ENCODE measurements around the gene LRRFIP1.
"Not testable (repeated sequence)": the region's sequence is repeated elsewhere in the genome, so short reads cannot be mapped to it uniquely, and the experiment has no call there.

Gene LRRFIP1

GRCh38 chr2:237665713-237666143 lies 38.3 kb downstream of the LRRFIP1 start:
- no peak for DNase-seq

DNA sequence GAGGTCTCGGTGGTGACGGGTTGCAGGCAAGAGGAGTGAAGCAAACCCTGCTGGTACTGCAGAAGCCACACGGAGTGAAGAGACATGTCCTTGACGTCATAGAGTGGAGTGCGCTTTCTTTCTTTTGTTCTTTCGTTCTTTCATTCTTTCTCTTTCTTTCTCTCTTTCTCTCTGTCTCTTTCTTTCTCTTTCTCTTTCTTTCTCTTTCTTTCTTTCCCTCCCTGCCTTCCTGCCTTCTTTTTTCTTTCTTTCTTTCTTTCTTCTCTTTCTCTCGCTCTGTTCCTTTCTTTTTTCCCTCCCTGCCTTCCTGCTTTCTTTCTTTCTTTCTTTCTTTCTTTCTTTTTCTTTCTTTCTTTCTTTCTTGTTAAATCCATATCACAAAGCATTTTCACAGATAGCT lies 39.2 kb downstream of the LRRFIP1 start:
- DNase-seq = no peak

DNA sequence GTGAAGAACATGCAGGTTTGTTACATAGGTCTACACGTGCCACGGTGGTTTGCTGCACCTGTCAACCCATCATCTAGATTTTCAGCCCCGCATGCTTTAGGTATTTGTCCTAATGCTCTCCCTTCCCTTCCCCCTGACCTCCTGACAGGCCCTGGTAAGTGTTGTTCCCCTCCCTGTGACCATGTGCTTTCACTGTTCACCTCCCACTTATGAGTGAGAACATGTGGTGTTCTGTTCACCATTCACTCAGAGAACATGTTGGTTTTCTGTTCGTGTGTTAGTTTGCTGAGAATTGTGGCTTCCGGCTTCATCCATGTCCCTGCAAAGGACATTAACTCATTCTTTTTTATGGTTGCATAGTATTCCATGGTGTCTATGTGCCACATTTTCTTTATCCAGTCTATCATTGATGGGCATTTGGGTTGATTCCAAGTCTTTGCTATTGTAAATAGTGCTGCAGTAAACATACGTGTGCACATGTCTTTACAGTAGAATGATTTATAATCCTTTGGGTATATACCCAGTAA lies 39.7 kb downstream of the LRRFIP1 start:
- not testable (repeated sequence) for DNase-seq

DNA sequence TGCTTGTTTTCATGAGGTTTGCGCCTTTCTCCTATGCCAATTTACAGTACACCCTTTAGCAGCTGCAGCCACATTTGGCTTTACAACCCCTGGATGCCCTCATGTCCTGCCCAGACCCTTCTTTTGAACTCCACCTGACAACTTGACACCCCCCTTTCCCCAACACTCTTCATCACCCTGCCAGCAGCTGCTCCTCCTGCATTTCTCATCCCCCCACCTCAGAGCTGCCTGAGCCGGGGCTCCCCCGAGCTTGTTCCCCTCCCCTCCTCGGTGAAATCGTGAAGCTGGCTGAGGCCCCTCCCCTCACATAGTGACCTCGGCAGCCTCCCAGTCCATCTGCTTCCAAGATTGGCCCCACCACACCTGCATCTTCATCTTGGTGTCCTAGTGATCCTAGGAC lies 40.5 kb downstream of the LRRFIP1 start:
- no peak for DNase-seq

DNA sequence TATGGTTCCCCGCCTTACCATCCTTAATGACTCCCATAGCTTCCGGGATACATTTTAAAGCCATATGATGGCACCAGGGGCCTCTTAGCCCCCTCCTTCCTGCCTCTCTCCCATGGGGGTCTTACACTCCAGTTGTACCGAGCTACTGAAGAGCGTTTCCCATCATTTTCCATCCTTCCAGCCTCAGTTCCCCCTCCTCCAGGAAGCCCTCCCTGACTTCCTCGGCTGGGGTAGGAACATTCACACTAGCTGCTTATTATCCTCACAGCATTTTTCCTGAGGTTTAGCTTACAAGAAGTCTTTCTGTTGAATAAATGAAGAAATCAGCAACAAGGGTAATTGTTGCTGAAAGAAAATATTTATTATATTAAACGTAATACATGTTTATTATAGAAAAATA lies 41.1 kb downstream of the LRRFIP1 start:
- no peak for DNase-seq

DNA sequence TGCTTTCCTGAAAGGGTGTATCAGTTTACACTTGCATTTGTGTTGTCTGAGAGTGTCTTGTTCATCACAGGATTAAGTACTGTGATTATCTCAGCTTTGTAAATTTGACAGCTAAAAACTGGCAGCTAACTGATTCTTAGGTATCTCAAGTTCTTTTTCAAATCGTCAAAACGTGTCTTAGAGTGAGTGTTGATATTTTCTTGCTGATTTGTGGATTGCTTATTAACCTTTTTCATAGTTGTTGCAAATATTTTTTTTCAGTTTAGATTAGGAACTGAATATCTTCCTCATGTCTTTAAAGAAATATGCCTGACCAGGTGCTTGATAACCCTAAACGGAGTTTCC lies 41.9 kb downstream of the LRRFIP1 start:
- DNase-seq = no peak

DNA sequence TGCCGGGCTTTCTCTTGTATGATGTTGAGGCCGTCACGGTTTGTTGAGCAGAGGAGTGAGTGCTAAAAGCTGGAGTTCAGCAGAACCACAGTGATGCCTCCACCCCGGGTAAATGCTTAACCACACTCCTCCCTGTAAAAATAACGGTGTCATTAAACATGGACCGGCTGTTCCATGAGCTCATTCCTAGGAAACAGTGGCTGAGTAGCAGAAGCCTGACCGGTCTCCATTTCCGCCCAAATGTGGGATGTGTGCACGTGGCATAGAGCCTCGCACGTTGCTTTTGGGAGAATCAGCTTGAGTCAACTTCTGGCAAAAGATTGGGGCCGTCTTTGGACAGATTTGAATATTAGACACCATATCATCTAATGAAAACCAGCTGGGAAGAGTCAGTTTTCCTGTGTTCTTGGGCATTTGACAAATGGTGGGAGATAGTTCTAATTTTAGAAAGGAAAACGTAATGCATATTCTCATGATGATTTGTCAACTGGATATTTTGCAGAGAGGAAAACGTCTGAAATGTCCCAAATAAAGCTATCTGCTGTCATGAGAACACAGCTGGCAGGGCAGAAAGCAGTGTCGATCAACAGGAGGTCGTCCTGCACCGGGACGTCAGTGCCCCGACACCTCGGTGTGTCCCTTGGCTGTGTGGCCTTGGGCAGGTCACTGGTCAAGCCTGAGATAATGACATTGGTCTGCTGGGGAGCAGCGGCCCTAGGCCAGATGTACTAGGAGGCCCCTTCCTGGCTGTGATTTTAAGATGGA lies 42.4 kb downstream of the LRRFIP1 start:
- DNase-seq = no peak

- no peak for DNase-seq
Observed at GRCh38 chr2:237670641-237671040, 43.3 kb downstream of the LRRFIP1 start.

GRCh38 chr2:237671466-237672138 lies 44.2 kb downstream of the LRRFIP1 start:
- DNase-seq = no peak

DNA sequence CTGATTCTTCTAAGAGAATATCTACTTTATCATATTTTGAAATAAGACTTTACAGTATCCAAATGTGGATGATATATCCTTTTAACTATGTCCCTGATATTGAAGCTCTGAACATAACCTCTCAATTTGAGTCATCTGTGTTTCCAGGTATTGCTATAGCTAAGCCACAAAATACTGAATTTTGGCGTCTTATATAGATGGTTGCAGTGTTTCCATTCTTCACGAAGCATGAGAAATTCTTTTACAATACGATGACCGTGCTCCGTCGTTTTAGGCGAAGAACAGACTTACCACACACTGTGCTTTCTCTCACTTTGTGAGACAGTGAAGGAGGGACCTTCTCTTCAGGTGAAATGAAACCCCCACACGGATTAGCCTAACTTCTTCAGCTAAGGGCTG lies 45.3 kb downstream of the LRRFIP1 start:
- DNase-seq = no peak

- peak; percentile 82 to 98 for DNase-seq
Observed at GRCh38 chr2:237673130-237674001, 46.0 kb downstream of the LRRFIP1 start.

DNA sequence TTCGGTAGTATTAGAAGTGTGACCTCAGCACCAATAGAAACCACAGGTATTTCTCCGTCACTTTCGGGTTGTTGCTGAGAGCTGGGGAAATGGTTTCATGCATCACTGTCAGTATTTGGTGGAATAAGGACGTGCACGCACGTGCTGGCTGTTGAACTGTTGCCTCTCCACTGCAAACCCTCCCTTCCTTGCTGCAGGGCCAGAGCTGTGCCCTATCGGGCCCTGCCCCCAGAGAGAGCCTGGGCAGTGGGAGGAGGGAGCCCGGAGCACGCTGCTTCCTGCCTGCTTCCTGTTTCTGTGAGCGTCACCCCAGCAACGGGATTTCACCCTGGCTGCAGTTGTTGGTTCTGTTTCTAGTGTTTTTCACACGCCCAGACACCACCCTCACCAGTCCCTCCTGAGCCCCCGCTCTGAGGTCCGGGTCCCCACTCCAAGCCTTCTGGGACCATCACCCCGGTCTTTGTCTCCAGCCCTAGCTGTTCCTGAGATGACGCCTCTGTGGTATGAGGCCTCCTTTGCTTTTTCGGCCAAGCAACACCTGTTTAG lies 47.4 kb downstream of the LRRFIP1 start:
- DNase-seq = peak; percentile 55 to 75

DNA sequence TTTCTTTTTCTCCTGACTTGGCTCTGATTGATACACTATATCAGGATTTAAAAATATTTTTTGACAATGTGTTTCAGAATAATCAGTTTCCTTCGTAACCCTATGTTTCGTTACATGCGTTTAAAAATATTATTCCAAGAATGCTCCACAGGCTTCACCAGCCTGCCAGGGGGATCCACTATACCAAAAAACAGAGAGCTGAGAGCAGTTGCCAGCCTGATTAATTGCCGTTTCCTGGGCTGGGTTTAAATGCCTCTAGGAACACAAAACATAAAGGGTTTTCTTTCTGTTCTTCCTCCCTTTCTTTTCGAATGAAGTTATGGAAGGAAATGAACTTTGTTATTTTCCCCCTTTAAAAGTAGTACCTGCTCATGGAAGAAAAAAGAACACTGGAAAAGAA lies 47.9 kb downstream of the LRRFIP1 start:
- no peak for DNase-seq

DNA sequence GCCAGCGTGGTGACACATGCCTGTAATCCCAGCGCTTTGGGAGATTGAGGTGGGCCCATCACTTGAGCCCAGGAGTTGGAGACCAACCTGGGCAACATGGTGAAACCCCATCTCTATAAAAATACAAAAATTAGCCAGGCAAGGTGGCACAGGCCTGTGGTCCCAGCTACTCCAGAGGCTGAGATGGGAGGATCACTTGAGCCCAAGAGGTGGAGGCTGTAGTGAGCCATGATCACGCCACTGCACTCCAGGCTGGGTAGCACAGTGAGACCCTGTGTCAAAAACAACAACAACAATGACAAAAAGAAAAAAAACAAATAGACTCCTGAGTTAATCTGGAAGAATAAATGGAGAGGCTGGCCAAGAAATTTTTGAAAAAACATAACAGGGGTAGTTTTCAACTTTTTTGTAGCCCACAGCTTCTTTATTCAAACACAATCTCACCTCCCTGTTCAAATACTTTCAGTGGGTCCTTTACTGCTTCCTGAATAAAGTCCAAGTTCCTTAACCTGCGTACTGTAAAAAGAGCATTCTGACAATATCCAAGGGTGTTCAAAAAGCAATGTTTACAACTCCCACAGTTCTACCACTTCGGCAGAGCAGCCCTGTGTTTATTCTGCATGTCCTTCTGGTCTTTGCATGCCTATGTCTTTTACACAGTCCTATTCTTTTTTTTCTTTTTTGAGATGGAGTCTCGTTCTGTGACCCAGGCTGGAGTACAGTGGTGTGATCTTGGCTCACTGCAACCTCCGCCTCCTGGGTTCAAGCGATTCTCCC lies 53.5 kb downstream of the LRRFIP1 start:
- no peak for DNase-seq

DNA sequence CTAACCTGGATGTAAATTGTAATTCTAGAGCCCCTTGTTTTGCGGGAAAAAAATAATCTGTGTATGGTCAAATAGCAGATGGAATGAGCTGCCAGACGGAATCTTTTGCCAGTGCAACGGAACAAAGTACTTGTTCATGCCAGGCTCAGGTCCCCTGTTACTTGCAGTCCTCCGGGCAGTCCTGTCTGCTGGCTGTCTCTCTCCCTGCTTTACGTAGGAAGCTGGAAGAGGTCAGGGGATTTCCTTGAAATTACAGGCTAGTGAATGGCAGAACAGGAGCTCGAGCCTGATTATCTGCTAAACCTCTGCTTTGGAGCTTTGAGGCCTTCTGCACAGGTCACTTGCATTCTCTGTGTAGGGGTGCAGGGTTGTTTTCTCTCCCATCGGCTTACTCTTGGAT lies 54.8 kb downstream of the LRRFIP1 start:
- DNase-seq = no peak

DNA sequence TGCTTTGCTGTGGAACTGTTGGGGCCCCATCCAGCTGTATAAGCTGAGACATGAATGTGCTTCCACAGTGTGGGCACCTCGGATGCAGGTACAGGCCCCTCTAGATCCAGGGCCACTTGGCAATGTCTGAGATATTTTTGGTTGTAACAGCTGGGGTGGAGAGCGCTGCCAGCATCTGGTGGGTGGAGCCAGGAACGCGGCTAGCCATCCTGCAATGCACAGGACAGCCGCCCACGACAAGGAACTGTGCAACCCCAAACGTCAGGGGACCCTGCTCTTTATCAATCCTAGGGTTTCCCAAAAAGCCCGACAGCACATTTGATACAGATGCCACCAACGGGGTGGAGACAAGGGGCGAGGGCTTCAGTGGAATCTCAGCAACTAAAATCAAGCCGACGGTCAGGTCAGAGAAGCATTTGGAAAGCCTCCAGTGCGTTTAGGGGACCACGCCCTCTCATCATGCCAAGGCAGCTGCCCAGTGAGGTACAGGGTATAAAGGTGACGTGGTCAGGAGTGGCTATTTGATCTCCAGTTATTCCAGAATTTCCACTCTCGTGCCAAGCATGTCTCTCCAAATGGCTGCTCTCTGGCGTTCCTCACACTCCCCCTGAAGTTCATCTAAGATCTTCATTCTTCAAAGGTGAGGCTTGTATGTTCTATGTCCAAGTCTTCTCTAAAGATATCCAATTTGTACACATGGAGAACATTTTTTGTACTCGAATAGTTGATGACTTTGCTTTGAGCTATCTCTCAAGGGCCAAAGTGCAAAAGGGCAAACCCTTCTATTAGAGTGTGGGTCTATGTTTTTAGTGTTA lies 55.7 kb downstream of the LRRFIP1 start:
- no peak for DNase-seq

DNA sequence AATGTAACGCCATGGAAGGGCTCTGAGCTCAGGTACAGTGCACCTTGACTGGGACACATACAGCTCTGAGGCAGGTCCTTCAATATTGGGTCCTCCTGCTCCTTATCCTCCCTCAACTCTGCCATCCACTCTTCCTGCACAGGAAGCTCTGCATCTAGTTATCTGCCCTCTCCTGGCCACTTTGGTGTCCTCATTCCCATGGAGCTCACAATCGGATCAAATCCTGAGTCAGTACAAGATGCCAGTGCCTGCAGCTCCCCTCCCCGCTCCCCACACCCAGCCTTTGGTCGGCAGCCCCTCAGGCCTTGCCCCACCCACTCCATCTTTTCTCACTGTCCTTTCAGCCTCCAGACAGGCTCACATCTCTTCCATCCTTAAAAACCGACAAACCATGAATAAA lies 58.0 kb downstream of the LRRFIP1 start:
- no peak for DNase-seq

DNA sequence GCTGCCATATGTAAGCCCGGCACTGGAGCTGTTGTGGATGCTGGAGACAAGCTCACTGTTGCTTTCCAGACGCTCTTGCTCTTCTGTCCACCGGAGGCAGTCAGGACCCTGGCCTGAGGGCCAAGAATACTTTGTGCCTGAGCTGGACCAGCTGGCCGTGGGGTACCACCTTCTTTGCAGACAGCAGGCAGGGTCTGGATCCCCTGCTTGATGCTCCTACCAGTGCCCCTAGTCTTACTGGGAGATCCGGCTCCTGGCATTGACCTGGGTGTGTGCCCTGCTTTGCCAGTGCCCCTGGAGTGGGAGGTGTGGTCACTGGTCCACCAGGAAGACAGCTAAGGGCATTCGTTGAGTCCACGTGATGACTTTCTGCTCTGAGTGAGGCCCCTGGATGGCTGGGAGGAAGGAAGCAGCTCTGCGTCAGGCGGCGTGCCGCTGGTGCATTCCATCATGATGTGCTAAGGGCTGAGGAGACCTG lies 59.3 kb downstream of the LRRFIP1 start:
- no peak for DNase-seq

DNA sequence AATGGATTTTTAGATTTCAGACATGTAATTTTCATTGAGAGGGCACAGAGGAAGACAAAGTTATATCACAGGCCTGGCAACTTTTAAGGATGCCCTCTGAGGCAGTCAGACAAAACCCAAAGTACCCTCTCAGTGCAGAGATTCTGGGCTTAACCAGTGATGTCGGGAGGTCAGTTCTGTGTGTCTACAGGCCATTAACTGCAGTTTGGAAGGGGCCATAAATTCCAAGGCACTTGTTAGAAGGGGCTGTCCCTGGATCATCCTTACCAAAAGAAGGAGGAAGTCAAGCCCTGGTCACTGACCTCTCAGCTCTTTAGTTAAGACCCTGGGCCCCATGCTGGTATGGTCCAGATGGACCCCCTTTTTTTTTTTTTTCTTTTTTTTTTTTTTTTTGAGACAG lies 60.7 kb downstream of the LRRFIP1 start:
- DNase-seq = no peak

DNA sequence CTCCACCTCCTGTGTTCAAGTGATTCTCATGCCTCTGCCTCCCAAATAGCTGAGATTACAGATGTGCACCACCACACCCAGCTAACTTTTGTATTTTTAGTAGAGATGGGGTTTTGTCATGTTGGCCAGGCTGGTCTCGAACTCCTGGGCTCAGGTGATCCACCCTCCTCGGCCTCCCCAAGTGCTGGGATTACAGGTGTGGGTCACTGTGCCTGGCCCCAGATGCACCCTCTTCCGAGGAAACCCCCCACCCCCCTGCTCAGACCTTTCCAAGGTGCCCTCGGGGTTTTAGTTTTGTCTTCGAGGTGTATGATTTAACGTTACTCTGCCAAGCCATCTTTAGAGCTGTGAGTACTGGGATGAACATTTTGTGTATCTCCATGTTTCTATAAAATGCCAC lies 61.2 kb downstream of the LRRFIP1 start:
- not testable (repeated sequence) for DNase-seq

All from stimulated activated CD4-positive, alpha-beta T cell treated with anti-CD3 and anti-CD28 coated beads, Interleukin-4, amount 100 ng/mL, for 4 hours (primary cell).